ENCODE measurements around the gene STYXL2.

DNA sequence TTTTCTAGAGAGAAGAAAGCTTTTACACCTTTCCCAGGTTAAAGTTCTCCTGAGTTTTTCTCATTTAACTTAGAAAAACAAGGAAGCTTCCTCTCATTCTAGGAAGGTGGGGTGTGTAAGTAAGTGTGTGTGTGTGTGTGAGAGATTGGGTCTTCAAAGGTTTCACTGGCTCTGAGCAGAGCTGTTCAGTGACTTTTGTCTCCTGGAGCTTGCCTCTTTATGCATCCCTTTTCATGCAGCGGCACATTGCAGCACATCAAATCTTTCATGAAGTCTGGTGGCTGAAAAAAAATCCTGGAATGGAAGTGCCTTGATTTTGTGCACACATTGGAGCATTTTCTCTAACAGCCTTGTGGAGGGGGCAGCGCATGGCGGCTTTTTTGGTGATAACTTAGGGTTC is 7.1 kb upstream of the STYXL2 start:
- TF ChIP-seq CTCF (IDR thresholded peaks at IDR 0.05): no peak
- TF ChIP-seq REST (IDR thresholded peaks at IDR 0.05; ENCODE audit: insufficient read depth in 1 of 2, low read depth in 2 of 2, low read length in 1 of 2): no peak
- TF ChIP-seq POLR2AphosphoS5 (IDR thresholded peaks at IDR 0.05; ENCODE audit: low read depth, low read length): no peak
- TF ChIP-seq SIN3A (IDR thresholded peaks at IDR 0.05; ENCODE audit: borderline replicate concordance, insufficient read depth, low read depth, low read length): no peak
- no peak for TF ChIP-seq TCF7L2 (IDR thresholded peaks at IDR 0.05; ENCODE audit: low read depth, low read length)

Data from Panc1 (cell line).